ENCODE results near the gene ITFG1.

ITFG1 gene

DNA sequence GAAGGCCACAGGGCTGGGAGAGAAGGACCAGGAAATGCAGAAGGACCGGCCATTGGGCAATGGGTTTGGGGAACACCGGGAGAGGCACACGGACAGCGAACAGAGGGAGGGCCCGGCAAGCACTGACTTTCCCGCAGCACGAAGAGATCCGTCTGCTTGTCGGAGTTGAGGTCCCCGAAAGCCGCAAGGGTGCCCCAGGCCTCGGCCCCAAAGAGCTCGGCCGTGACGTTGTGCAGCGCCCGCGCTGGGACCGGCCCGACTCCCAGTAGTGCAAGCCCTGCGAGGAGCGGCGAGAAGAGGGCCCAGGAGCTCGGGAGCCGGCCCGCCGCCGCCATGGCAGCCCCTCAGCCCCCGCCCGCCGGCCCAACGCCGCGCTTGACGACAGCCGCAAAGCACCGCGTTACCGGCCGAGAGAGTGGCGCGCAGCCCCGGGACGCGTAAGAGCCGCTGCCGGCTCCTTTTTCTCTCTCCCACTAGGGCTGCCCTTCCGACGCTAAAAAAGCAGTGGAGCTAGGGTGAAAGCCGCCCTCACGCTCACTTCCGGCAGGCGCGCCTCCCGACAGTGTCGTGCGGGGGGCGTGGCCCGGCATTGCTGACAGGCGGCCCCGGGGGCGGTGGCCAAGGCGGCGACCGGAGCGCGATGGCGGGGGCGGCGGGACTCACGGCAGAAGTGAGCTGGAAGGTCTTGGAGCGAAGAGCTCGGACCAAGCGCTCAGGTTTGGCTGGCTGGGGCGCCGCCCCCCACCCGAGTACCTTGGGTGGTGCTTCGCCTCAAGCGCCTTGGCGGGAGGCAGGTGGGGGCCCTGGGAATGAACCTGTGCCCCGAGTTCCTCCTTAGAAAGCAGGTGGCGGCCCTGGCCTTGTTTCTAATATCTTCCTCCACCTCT lies at the start of gene ITFG1, which contains the start of gene PHKB:
Gene ITFG1, minus strand, starts transcription at position 353 of the 887 bp plus-strand sequence. Its CDS starts 18 bp downstream, at position 335.
Gene PHKB, plus strand, starts transcription at position 621 of the 887 bp plus-strand sequence. Its CDS starts 20 bp downstream, at position 641.
- DNase-seq: peak; percentile 95 to 96

DNA sequence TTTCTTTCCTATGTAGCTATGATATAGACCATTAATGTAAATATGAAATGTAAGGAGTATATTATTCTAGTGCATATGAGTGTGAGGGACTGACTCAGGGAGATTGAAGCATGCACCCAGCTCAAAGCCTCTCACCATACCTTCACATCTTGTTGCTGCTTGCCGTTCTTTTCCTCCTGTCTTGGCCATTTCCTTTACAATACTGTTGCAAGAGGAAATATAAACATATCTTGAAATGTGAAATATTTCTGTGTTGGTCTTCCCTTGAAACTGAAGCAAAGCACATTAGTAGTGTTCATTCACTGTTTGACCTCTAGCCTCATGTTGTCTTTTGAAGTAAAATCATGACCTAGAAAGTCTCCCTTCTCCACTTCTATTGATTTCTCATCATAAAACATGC lies 46.8 kb upstream of the ITFG1 start:
- DNase-seq: no peak

DNA sequence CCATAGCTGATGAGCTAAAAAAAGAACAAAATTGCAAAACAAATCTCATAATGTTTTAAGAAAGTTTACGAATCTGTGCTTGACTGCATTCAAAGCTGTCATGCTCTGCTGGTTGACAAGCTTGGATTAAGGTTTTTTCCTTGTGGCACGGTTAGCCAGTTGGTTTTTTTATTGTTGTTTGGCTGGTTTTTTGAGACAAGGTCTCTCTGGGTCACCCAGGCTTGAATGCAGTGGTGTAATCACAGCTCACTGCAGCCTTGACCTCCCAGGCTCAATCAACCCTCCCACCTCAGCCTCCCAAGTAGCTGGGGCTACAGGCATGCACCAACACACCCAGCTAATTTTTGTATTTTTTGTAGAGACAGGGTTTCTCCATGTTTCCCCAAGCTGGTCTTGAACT lies 45.9 kb upstream of the ITFG1 start:
- DNase-seq: no peak

DNA sequence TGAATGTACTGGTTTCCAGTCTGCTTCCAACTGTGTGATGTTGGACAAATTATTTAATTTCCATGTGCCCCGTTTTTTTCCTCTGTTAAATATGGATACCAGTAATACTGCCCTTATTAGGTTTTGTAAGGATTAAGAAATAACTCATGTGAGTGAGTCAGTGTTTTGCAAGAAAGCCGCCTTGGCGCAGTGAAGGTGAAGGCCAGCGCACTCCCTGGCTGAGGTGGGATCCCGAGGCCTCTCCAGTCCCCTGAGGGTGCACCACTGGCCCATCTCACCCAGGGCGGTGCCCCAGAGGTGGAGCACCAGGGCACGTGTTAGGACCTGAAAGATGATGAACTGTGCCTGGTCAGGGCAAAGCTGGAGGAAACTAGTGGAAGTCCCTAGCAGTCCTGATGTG lies 43.7 kb upstream of the ITFG1 start:
- no peak for DNase-seq

DNA sequence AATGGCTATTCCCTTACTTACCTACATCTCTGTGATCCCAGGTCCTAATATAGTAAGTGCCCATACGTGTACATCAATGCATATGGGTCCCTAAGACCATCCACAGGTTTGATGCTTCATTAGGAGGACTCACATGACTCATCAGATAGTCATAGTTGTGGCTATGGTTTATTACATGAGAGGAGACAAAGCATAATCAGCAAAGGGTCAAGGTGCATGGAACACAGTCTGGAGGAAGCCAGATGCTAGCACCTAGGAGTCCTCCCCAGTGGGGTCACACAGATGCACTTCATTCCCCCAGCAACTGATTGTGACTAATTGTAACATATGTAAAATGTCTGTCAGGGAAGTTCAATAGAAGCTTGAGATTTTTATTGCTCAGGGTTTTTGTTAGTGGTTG lies 43.1 kb upstream of the ITFG1 start:
- no peak for DNase-seq

DNA sequence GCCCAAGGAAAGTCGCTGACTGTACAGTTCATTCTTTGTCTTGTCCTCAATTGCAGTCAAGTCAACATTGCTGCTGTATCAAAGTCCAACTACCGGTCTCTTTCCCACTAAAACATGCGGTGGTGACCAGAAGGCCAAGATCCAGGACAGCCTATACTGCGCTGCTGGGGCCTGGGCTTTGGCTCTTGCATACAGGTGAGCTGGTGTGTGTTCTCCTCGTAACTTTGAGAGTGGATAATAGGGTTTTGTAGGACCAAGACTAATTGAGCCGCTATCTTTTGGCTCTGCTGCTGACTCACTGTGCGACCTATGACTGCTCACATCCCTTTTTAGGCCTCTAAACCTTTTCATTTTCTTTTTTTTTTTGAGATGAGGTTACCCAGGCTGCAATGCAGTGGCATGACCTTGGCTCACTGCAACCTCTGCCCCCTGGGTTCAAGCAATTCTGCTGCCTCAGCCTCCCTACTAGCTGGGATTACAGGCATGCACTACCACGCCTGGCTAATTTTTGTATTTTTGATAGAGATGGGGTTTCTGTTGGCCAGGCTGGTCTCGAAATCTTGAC lies 38.9 kb upstream of the ITFG1 start:
- no peak for DNase-seq

DNA sequence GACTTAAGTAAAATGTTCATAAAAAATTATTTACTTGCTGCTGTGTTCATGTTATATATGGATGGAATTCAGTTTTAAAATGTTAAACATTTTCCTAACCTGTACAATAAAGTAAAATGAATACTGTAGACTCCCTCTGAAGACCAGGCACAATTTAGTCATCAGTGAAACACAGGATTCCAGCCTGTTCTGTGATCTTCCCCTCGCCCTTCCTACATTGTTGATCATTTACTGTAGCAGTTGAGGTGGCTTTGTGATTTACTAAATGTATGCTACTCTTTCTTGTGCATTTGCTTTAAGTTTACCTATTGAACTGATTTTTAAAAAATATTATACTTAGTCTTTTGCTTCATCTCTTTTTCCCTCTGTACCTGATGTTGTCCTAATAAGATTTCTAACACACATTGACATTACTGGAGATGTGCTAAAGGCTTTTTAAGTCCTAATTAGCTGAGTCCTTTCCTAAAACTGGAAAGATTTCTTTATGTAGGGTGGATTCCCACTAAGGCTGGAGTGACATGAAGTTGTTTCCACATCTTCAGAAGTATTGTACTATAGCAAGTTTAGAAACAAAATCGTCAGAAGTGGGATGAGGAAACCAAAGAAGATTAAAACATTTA lies 38.3 kb upstream of the ITFG1 start:
- DNase-seq: no peak

DNA sequence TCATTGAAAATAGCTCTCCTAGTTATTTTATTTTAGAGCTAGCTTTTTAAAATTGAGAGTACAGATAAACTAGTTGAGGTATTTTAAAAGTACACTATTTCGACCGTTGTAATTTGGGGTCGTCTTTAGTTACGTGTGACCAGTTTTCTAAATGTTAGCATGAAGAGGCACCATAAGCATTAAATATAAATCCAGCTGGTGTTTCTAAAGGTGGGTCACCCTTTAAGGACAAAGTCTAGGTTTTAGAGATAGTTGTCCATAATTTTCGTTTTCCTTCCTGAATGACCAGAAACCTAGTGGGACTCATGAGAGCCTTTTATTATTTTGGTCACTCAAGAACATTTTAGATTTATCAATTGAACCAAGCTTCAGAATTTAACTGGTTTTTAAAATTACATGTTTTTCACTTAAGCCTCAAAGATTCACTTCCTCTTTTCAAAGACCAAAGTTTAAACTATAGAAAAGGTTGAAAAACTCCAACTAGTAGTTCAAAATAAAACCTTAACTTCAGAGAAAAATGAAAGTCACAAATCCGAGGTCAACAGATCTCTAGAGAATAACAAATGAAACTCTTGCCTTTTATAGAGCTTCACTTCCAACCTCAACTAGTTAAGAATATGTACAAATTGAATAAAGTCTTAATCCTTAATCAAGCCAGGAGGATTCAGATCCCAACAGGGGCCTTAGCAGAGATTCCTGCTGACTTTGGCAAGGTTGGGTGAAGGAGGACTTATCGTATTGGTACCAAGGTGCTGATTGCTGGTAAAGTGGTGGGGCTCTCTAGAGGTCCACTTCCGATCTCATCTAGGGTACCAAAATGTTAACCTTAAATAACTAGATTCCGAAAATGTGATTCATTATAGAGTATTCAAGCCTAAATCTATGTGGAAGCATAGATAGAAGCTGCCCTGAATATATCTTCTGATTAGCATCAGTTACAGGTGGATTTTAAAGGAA lies 32.8 kb upstream of the ITFG1 start:
- DNase-seq: no peak

DNA sequence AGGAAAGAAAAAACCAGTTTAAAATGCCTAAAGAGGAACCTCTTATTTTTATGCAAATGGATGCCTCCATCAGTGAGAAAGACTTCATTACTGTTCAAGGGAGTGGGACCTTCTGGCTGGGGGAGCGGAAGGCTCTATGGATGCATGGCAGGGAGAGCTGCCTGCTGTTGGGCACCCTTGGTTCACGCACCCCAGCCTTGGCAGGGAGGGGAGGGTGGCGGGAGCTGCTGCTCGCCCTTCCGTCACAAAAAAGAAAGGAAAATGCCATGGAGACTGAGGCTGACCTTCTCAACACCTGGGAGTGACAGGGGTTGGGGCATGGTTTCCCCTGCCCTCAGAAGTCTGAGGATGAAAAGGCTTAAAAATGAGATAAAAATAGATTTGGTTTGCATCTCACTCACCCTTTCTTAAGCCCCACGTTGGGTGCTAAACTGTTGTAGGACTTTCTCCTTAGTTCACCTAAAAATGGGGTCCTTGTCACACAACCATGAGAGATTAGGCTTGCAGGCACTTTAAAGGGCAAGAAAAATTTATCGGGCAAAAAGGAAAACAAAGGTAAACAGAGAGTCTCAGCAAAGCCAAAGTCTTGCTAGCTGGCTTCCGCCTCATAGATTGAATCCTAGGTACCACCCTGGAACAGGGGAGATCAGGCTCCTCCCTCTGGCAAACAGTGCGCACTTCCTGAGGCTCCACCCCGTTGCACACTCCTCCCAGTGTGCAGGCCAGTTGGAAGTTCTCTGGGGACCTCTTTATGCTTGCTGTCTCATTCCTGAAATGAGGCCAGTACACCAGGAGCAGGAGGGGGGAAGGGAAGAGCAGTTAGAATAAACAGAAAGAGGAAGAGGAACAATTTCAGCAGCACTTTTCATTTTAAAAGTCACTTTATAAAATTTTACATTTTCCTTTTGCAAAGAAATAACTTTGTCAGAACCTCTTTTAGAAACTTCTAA lies 31.8 kb upstream of the ITFG1 start:
- peak in 1 of 2 donors; percentile 37 for DNase-seq

DNA sequence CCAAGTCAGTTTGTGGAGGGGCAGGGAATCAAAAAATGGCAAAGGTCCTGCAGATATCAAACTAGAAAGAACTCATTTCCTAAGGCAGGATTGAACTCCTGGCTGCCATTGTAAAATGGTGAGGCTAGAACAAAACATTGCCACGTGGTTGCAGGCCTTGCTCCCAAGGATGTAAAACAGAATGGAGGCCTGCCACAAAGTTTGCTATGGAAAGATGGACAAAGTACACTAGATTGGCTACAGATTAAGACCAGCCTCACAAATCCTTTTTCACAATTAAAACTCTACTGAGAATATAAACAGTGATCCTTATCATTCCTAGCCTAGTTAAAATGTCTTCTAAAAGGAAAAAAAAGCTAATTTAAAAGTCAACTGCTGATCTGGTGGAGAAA lies 31.2 kb upstream of the ITFG1 start:
- DNase-seq: no peak

DNA sequence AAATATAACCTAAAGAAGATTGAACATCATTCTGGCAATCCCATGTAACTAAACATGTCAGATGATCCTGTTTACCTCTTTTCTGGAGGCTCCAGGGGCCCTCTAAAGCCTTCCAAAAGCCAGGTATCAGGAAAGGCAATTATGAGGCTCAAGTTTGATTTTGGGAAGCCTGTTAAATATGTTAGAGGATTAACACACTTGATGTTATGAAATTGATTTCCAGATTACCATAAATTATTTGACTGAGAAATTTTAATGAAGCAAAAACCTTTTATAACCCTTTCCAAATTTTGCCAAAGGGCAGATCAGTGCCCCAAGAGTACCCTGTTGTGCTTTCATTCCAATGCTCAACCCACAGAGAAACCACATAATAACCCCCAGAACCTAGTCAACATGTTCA lies 29.6 kb upstream of the ITFG1 start:
- DNase-seq: no peak

DNA sequence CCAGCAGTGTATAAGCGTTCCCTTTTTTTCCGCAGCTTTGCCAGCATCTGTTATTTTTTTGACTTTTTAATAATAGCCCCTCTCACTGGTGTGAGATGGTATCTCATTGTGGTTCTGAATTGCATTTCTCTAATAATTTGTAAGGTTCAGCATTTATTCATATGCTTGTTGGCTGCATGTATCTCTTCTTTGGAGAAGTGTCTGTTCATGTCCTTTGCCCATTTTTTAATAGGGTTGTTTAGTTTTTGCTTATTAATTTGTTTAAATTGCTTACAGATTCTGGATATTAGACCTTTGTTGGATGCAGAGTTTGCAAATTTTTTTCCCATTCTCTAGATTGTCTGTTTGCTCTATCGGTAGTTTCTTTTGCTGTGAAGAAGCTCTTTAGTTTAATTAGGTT lies 27.2 kb upstream of the ITFG1 start:
- DNase-seq: no peak

DNA sequence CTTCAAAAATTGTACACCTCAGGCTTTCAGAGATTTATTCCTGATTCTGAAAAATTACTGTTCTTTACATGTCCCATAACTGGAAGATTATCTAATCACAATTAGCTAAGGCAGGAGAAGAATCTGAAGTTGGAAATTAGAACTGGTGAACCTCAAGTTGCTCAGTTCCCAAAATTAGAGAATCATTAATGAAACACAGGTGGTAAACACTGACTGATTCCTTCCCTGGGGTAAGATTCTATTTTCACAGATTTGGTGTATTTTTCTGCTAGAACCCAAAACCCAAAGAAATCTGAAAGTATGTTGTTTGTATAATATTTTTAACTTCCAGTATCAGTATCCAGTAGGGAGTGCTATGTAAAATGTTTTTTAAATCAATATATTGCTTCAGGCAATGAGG lies 26.0 kb upstream of the ITFG1 start:
- no peak for DNase-seq

DNA sequence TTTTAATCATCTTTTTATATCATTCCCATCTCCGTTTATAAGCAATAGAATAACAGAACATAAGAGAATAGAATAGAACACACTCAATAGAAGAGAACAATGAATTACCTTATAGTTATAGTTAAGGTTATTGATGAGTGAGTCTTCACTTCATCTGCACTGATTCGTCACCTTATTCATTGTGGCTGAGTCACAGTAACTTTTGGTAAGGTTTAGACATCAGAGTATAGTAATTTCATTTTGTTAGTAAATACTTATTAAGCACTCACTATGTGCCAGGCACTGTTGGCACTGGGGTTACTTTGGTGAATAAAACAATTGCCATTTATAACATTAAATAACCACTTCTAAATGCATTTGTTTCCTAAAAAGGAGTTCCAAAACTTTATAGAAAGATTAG lies 22.8 kb upstream of the ITFG1 start:
- no peak for DNase-seq

DNA sequence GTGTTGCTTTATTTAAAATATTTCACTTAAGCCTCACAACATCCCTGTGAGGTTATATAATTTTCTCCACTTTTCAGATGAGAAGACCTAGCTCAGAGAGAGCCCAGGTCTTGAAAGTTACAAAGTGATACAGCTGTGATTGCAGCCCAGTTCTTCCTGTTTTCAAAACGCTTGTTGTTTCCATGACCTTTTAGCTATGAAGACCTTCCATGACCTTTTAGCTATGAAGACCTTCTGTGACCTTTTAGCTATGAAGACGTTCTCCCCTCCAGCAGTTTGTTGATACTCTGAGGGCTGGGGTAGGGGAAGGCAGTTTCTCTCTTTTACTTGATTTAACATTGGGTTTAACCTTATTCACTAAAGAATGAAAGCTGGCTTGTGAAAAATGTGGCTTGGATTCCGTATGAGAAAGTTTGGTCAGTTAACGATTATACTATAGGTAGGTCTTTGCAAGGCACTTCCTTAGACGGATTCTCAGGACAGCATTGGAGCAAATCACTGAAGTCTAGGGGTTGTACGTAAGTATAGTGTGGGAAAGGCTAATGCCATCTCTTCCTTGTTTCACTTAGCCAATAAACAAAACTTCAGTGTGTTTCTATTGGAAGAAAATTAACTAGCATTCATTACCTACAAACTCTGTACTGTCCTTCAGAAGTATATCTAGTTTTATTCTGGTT lies 21.0 kb upstream of the ITFG1 start:
- DNase-seq: no peak

DNA sequence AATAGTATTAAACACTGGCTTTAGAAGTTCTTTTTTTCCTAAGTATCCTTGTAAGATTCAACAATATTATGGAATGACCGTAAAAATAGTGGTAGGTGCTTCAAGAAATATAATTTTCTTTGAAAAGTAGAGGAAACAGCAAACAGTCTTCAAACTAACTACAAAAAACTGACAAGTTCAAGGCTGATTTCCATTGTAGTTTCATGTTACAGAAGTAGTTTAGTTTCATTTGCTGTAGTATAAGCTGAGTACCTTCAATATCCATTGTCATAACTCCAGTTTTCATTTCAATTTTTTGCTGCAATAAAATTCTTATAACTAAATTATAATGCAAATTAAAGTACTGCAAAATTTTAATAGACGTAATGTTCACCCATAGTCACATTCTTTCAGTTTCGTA lies 19.5 kb upstream of the ITFG1 start:
- no peak for DNase-seq

DNA sequence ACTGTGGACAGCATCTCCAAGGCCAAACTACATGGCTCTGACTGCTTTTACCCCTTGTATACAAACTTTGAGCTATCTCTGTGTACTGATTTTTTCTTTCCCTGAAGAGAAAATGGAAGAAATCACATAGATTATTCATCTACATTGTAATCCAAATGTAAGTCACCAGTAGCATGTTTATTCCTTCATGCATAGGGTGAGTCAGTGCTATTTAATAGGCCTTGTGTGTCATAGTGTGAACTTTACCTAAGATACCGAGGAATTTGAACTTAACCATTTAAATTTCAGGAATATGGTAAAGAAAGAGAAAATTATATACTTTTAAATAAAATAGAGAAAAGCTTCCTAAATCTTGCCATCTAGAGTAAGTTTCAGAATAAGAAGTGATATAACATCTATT lies 16.8 kb upstream of the ITFG1 start:
- DNase-seq: no peak

DNA sequence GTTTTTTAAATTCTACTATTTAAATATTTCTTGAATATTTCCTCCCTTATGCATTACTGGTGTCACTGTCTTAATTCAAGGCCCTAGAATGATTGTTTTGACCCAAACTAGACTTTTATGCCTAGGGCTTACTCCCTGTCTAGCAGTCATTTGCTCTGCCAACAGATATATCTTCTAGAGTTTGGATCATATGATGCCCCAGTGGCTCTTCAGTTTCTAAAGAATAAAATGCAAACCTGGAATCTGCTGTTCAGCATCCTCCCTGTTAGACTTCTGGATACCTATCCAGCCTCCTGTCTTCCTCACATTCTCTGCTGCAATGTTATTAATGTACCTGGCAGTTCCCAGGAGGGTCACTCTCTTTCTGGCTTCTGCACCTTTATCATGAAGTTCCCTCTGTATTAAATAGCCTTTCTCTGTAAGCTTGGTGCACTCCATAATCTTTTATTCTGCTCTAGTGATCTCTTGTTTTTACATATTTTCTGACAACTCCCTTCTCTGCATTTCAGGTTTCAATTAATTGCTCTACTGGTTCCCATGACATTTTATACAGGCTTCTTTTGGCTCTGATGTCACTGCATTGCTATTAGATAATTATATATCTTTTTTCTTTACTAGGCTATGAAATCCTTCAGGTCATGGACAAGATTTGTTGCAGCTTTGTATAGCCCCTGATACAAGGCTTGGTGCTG lies 15.9 kb upstream of the ITFG1 start:
- no peak for DNase-seq

DNA sequence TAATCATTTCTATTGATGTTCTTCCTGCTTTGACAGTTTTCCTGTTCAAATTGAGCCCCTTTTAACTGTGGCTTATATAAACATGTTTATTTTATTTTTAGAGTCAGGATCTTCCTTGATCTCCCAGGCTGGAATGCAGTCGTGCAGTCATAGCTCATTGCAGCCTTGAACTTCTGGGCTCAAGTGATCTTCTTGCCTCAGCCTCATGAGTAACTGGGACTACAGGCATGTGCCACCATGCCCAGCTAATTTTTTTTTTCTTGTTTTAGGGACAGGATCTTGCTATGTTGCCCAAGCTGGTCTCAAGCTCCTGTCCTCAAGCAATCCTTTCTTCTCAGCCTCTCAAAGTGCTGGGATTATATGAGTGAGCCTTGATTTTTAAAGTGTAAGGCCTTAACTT lies 14.9 kb upstream of the ITFG1 start:
- no peak for DNase-seq

DNA sequence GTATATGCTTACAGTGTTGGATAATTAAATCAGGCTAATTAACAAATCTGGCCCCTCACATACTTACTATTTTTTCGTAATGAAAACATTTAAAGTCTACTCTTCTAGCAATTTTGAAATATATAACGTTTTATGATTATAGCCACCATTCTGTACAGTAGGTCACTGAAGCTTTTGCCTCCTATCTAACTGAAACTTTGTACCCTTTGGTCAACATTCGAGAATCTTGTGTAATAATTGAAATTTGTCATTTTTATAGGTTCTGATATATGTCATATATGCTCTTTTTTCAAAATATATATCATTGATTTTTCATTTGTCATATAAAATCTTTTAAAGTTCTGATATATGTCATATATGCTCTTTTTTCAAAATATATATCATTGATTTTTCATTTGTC lies 12.9 kb upstream of the ITFG1 start:
- no peak for DNase-seq
